GM12878 (cell line): ENCODE data around the gene EXOC4. TPM values are rescaled to one million over a fixed set of nuclear protein-coding genes. Genes with fewer than 3 reads are reported as not detected.

Source experiments
- ATAC-seq: fragments of 200-7000 bp; cut with Tn5 transposase; 3 replicates; pipeline ENCODE4 v1.9.1; 2020; ENCODE audit warnings: mild to moderate bottlenecking, moderate library complexity
- BruUV-seq: library from RNA; stranded (reverse); fragments of 400-500 nt; replicated peaks from 2 replicates; lab custom pipeline; 2021; lab: Mats Ljungman, UMichigan
- CTCF ChIA-PET: fragments of 300-600 bp; sonication (Branson Sonifier 250); formaldehyde crosslinking; extraction: SDS; loops from one replicate; lab custom pipeline; 2021; ENCODE audit warnings: inconsistent platforms; lab: Yijun Ruan, JAX
- POLR2A ChIA-PET: fragments of 350-600 bp; formaldehyde crosslinking; extraction: SDS; loops from one replicate; lab custom pipeline; 2021; ENCODE audit warnings: inconsistent platforms; lab: Charles Lee
- RAD21 ChIA-PET: fragments of 300-600 bp; sonication (Branson Sonifier 250); formaldehyde crosslinking; loops from one replicate; lab custom pipeline; 2023; ENCODE audit warnings: antibody characterized with exemption; ENCODE audit not compliant: unreplicated experiment; lab: Charles Lee
- SMC1A ChIA-PET: fragments of 300-600 bp; sonication (Branson Sonifier 250); formaldehyde crosslinking; loops from one replicate; lab custom pipeline; 2023; ENCODE audit not compliant: unreplicated experiment, uncharacterized antibody; lab: Charles Lee
- DNase-seq: peaks from one replicate; pipeline ENCODE4 v3.0.0-alpha.2; 2011; ENCODE audit warnings: low read depth, low spot score
- FAIRE-seq: peaks from 3 replicates; lab custom pipeline; 2011; peaks lifted over from hg19 to GRCh38; lab: Jason Lieb, UNC
- H2AFZ ChIP-seq: 2 replicates; pipeline ENCODE4 v1.6.0; 2011; ENCODE audit warnings: low read depth, low read length, control low read depth; ENCODE audit not compliant: control insufficient read depth
- H3K27ac ChIP-seq: 2 replicates; pipeline ENCODE4 v1.5.1; 2011; ENCODE audit warnings: control low read depth; ENCODE audit not compliant: control insufficient read depth, insufficient read depth
- H3K27me3 ChIP-seq, 2 experiments: replicated peaks in 1 of 2; 2 replicates each; pipeline versions ENCODE4 v1.6.0 to v1.6.1; 2011; ENCODE audit warnings: low read length in 1 of 2; ENCODE audit not compliant: control insufficient read depth in 2 of 2, insufficient read depth in 2 of 2
- H3K36me3 ChIP-seq, 2 experiments: 2 replicates each; pipeline ENCODE4 v1.5.1; 2011; ENCODE audit warnings: low read length in 1 of 2; ENCODE audit not compliant: control insufficient read depth in 2 of 2, insufficient read depth in 2 of 2
- H3K4me1 ChIP-seq: 2 replicates; pipeline ENCODE4 v1.6.1; 2011; ENCODE audit warnings: mild to moderate bottlenecking, low read length, moderate library complexity, mixed read lengths; ENCODE audit not compliant: control insufficient read depth, insufficient read depth
- H3K4me2 ChIP-seq: 2 replicates; pipeline ENCODE4 v1.6.0; 2011; ENCODE audit warnings: control low read depth; ENCODE audit not compliant: control insufficient read depth, insufficient read depth
- H3K4me3 ChIP-seq: fragments of 200-600 bp; sonication (generic); 2 replicates; pipeline ENCODE4 v1.5.1; 2016
- H3K79me2 ChIP-seq: 2 replicates; pipeline ENCODE4 v1.6.0; 2011; ENCODE audit warnings: low read length; ENCODE audit not compliant: control insufficient read depth, insufficient read depth
- H3K9ac ChIP-seq: 2 replicates; pipeline ENCODE4 v1.8.0; 2011; ENCODE audit warnings: low read length, control low read depth, mixed read lengths; ENCODE audit not compliant: control insufficient read depth, insufficient read depth
- H3K9me3 ChIP-seq: replicated peaks from 3 replicates; pipeline ENCODE4 v1.5.1; 2011; ENCODE audit warnings: mild to moderate bottlenecking, low read length; ENCODE audit not compliant: control insufficient read depth, insufficient read depth
- H4K20me1 ChIP-seq: 2 replicates; pipeline ENCODE4 v1.6.0; 2011; ENCODE audit not compliant: control insufficient read depth, insufficient read depth
- ATF7 ChIP-seq: fragments of 450-650 bp; IDR thresholded peaks from 2 replicates; pipeline ENCODE4 v1.6.1; 2016; ENCODE audit warnings: low read depth, mild to moderate bottlenecking
- CBX5 ChIP-seq: sonication (generic); IDR thresholded peaks from 2 replicates; pipeline ENCODE4 v1.6.1; 2016; ENCODE audit warnings: low read depth, moderate library complexity, mild to moderate bottlenecking, inconsistent platforms
- DPF2 ChIP-seq: fragments of 450-650 bp; IDR thresholded peaks from 2 replicates; pipeline ENCODE4 v1.6.1; 2017; ENCODE audit warnings: mild to moderate bottlenecking
- FOXK2 ChIP-seq: fragments of 450-650 bp; IDR thresholded peaks from 2 replicates; pipeline ENCODE4 v1.6.1; 2017; ENCODE audit warnings: mild to moderate bottlenecking, moderate library complexity
- IRF5 ChIP-seq: fragments of 450-650 bp; IDR thresholded peaks from 2 replicates; pipeline ENCODE4 v1.6.1; 2017; ENCODE audit warnings: borderline replicate concordance
- JUND ChIP-seq: IDR thresholded peaks from 2 replicates; pipeline ENCODE4 v1.6.1; 2012; ENCODE audit warnings: low read depth, mild to moderate bottlenecking, low read length, improper control_type of control experiment, moderate library complexity
- NKRF ChIP-seq: fragments of 450-650 bp; conservative IDR thresholded peaks from 2 replicates; pipeline ENCODE4 v1.6.1; 2017; ENCODE audit warnings: mild to moderate bottlenecking, moderate library complexity
- NR2C2 ChIP-seq: IDR thresholded peaks from 2 replicates; pipeline ENCODE4 v1.6.1; 2011; ENCODE audit warnings: borderline replicate concordance, low read depth; ENCODE audit not compliant: control insufficient read depth, insufficient read length
- PAX8 ChIP-seq: fragments of 450-650 bp; IDR thresholded peaks from 2 replicates; pipeline ENCODE4 v1.6.1; 2017; ENCODE audit warnings: mild to moderate bottlenecking, moderate library complexity
- RELB ChIP-seq: fragments of 450-650 bp; IDR thresholded peaks from 2 replicates; pipeline ENCODE4 v1.6.1; 2017; ENCODE audit warnings: low read depth, mild to moderate bottlenecking, moderate library complexity
- STAT1 ChIP-seq: fragments of 450-650 bp; conservative IDR thresholded peaks from 2 replicates; pipeline ENCODE4 v1.6.1; 2014; ENCODE audit warnings: antibody characterized with exemption, mild to moderate bottlenecking
- ZNF687 ChIP-seq: fragments of 450-650 bp; IDR thresholded peaks from 2 replicates; pipeline ENCODE4 v1.6.1; 2017; ENCODE audit warnings: mild to moderate bottlenecking, moderate library complexity
- ZSCAN29 ChIP-seq: fragments of 450-650 bp; IDR thresholded peaks from 2 replicates; pipeline ENCODE4 v1.6.1; 2017; ENCODE audit warnings: mild to moderate bottlenecking, moderate library complexity
- WGBS: methylation state at CpG from one replicate; pipeline ENCODE4 v1.1.6; 2016; ENCODE audit warnings: low lambda C conversion rate; ENCODE audit not compliant: insufficient replicate concordance, insufficient coverage; ENCODE audit errors: missing lambda C conversion rate; 5-methylcytosine and 5-hydroxymethylcytosine counted together
- in situ Hi-C: fragments of 300-500 bp; cut with MboI; formaldehyde crosslinking; loops from 9 replicates; pipeline ENCODE4 v1.14.3; 2018; ENCODE audit warnings: mixed read lengths
- intact Hi-C: fragments of 100-400 bp; cut with micrococcal nuclease; formaldehyde crosslinking; loops from one replicate; pipeline ENCODE4 v1.14.2; 2022; ENCODE audit not compliant: unreplicated experiment
- polyA plus RNA-seq, 11 experiments: library from polyadenylated mRNA; depleted of rRNA in 4 of 11; unstranded in 6 of 11; stranded (reverse) in 5 of 11; fragments of >200 nt; fragmentation: Nextera tagmentation in 4 of 11; fragmentation: Illumina TruSeq in 1 of 11; extraction: Ambion mirVana in 4 of 11; extraction: Trizol in 1 of 11; gene quantifications; 1 replicate in 1 of 11; 2 replicates in 10 of 11; pipeline versions ENCODE4 v1.2.1 to v1.2.3, GENCODE V29; 2011 to 2016; ENCODE audit warnings: inconsistent platforms in 2 of 11, missing spikeins in 2 of 11, low read depth in 1 of 11
- total RNA-seq, 4 experiments: library from RNA; depleted of rRNA in 3 of 4; stranded (reverse); fragments of >200 nt in 3 of 4; fragmentation: Illumina TruSeq in 1 of 4; extraction: Trizol in 1 of 4; gene quantifications; 2 replicates each; pipeline versions ENCODE4 v1.2.1 to v1.2.3, GENCODE V29; 2013 to 2021

EXOC4 gene
- total and polyA plus RNA-seq, 10 of the 15 experiments (the other 5 are each of a cell fraction or from before 2014, with no cell fraction given) = 13.2 to 44.5 (median 29.6) TPM

- FAIRE-seq = no peak
- peaks cover 5% of the 10 kb centered on the region for H3K9me3 ChIP-seq
- WGBS = 90% methylated on average over 5 of the region's 5 CpGs
- H3K27me3 ChIP-seq = no peaks in the 10 kb centered on the region
- no peaks in the 10 kb centered on the region for H4K20me1 ChIP-seq
- ATAC-seq = no peak
- TF ChIP-seq FOXK2 (no peak), STAT1 (no peak), IRF5 (no peak), ZSCAN29 (no peak), NR2C2 (no peak), CBX5 (no peak), DPF2 (no peak), JUND (no peak), ZNF687 (no peak), ATF7 (no peak), RELB (no peak), NKRF (no peak), PAX8 (no peak)
- no peaks in the 10 kb centered on the region; the same call in 1 of the 2 replicates for H3K79me2 ChIP-seq
- H3K36me3 ChIP-seq = no peaks in the 10 kb centered on the region
- ChIA-PET SMC1A (no interaction called here), POLR2A (interaction anchor here (0.6 kb wide), 1 partner anchor 382 kb away, joined by 3 read pairs; no protein-coding TSS in a partner anchor), RAD21 (interaction anchor here (2.1 kb wide), 1 partner anchor 86 kb away, joined by 6 read pairs; no protein-coding TSS in a partner anchor), CTCF (interaction anchor here (0.7 kb wide), 1 partner anchor 18 kb away, joined by 4 read pairs; no protein-coding TSS in a partner anchor)
- no peak overlapping the region for H3K27ac ChIP-seq
- in situ Hi-C loops = no loop called here
- DNase-seq = no peak
- intact Hi-C loops = no loop called here
- no peak overlapping the region for H3K4me3 ChIP-seq
- no peak overlapping the region for H2AFZ ChIP-seq
- no TSS peak for BruUV-seq
- H3K4me2 ChIP-seq = no peak overlapping the region
- no peak overlapping the region for H3K9ac ChIP-seq
- H3K4me1 ChIP-seq = no peaks in the 10 kb centered on the region
These were observed 95.4 kb downstream of the EXOC4 start for GRCh38 chr7:133348250-133348649.
